8988T (cell line): ENCODE data around the gene SBK3.
"Not testable (repeated sequence)": the region's sequence is repeated elsewhere in the genome, so short reads cannot be mapped to it uniquely, and the experiment has no call there.

Experiments used
- DNase-seq: peaks from one replicate; pipeline ENCODE4 v3.0.0; 2011

Gene SBK3, protein sequence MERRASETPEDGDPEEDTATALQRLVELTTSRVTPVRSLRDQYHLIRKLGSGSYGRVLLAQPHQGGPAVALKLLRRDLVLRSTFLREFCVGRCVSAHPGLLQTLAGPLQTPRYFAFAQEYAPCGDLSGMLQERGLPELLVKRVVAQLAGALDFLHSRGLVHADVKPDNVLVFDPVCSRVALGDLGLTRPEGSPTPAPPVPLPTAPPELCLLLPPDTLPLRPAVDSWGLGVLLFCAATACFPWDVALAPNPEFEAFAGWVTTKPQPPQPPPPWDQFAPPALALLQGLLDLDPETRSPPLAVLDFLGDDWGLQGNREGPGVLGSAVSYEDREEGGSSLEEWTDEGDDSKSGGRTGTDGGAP

GRCh38 chr19:55545443-55545842 lies at the start of gene SBK3:
SBK3 (minus strand) TSS chr19:55545543; CDS start chr19:55545543, 0 bp downstream.
- no peak for DNase-seq

- DNase-seq: no peak
These were observed 47.9 kb upstream of the SBK3 start for GRCh38 chr19:55593096-55593772.

GRCh38 chr19:55592391-55593090 lies 47.2 kb upstream of the SBK3 start:
- no peak for DNase-seq

DNA sequence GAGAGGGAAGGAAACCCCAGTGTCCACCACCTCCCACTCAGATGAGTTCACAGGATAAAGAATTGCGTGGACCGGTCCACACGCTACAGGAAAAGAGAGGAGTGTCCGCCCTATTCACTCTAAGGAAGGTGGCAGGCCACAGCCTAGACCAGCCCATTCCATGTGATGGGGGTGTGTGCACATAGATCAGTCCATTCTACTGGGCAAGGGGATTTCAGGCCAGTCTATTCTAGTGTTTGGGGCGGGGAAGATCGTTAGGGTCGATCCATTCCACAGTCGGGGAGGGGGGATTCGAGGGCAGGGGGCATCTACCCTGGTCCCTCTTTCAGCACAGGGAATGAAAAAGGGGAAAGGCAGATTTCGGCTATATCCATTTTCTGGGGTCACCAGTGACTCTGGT lies 46.2 kb upstream of the SBK3 start:
- no peak for DNase-seq

DNA sequence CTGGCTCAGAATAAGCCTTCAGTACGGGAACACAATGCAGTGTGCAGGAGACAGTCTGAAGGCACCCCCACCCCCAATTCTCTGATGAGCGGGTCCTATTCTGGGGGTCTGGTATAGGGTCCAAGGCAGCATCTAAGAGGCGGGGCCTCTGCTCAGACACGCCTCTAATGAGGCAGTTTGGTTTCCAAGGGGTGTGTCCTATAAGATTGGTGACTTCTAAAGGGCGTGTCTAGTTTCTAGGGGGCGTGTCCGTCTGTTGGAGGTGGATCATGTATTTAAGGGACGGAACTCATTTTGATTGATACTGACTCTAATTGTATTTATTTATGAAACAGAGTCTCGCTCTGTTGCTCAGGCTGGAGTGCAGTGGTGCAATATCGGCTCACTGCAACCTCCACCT lies 45.3 kb upstream of the SBK3 start:
- DNase-seq: no peak

- DNase-seq: no peak
These were observed 44.8 kb upstream of the SBK3 start for GRCh38 chr19:55590109-55590508.

- DNase-seq: no peak
These were observed 43.4 kb upstream of the SBK3 start for GRCh38 chr19:55588738-55589137.

- DNase-seq: peak; percentile 77
These were observed 41.8 kb upstream of the SBK3 start for GRCh38 chr19:55586976-55587668.

- DNase-seq: no peak
These were observed 40.5 kb upstream of the SBK3 start for GRCh38 chr19:55585658-55586339.

- no peak for DNase-seq
These were observed 39.5 kb upstream of the SBK3 start for GRCh38 chr19:55584871-55585270.

- not testable (repeated sequence) for DNase-seq
These were observed 38.6 kb upstream of the SBK3 start for GRCh38 chr19:55583897-55584296.

DNA sequence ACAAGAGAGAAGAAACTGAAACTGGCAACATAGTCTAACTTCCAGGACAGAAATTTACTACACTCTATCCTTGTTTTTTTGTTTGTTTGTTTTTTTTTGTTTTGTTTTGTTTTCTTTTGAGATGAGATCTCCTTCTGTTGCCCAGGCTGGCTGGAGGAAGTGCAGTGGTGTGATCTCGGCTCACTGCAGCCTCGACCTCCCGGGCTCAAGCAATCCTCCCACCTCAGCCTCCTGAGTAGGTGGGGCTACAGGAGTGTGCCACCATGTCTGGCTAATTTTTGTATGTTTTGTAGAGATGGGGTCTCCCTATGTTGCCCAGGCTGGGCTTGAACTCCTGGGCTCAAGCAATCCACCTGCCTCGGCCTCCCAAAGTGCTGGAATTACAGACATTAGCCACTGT lies 36.9 kb upstream of the SBK3 start:
- not testable (repeated sequence) for DNase-seq

GRCh38 chr19:55581823-55582223 lies 36.5 kb upstream of the SBK3 start:
- DNase-seq: no peak

- DNase-seq: no peak
These were observed 35.9 kb upstream of the SBK3 start for GRCh38 chr19:55581145-55581822.

DNA sequence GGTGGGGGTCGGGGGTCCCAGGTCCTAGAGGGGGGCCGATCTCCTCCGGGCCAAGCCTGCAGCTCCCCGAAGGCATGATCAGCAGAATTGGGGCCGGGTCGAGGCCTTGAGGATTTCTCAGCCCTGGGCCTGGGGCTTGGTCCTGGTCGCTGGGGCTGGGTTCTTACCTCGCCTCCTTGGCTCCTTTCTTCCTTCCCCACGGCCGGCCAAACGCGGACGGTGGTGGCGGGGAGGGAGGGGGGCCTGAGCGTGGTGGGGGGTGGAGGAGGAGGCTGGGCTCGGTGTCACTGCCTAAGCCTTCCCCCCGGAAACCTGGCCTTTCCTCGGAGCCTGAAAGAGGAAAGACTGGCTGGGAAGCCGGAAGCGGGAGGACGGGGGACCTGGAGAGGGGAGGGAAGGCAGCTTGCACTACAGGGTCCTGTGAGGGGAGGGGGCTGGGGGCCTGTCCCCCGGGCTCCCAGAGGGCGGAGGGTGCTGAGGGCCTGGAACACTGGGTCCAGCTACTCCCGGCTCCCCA lies 35.3 kb upstream of the SBK3 start, which contains the start of gene ZNF579:
TSS of gene ZNF579 (minus strand) at position 221 of the 517 bp plus-strand sequence. CDS start 1,209 bp downstream, outside the sequence.
- DNase-seq: peak; percentile 85

DNA sequence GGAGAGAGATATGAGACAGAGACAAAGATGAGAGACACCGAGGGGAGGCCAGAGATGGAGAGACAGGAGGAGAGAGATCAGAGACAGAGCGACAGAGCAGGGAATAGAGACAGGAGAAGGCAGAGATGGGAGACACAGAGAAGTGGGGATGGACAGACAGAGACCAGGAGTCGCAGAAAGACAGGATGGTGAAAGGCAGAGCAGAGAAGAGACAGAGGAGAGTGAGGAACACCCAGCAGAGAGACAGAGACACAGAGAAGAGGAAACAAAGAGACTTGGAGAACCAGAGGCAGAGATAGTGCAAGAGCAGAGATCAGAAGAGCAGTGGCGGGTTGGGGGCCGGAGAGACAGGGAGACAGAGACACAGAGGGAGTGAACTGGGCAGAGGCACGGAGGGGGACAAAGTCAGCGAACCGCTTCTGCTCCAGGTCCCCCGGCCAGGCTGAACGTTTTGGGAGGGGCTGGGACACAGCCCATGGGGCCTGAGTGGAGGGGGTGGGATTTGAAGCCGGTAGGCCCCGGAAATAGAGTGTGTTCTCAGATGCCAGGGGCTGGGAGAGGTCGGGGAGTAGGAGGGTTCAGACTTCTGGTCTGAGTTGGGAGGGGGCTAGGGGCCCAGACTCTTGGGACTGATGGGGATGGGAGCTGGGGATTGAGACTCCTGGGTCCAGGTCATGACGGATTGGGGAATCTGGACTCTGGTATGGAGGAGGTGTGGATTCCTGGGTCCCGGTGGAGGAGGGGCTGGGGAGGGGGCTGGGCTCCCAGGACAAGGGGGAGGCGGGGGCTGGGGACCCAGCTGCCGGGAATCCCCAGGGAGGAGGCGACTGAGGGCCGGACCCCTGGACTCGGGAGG lies 34.7 kb upstream of the SBK3 start:
- peak; percentile 49 for DNase-seq

DNA sequence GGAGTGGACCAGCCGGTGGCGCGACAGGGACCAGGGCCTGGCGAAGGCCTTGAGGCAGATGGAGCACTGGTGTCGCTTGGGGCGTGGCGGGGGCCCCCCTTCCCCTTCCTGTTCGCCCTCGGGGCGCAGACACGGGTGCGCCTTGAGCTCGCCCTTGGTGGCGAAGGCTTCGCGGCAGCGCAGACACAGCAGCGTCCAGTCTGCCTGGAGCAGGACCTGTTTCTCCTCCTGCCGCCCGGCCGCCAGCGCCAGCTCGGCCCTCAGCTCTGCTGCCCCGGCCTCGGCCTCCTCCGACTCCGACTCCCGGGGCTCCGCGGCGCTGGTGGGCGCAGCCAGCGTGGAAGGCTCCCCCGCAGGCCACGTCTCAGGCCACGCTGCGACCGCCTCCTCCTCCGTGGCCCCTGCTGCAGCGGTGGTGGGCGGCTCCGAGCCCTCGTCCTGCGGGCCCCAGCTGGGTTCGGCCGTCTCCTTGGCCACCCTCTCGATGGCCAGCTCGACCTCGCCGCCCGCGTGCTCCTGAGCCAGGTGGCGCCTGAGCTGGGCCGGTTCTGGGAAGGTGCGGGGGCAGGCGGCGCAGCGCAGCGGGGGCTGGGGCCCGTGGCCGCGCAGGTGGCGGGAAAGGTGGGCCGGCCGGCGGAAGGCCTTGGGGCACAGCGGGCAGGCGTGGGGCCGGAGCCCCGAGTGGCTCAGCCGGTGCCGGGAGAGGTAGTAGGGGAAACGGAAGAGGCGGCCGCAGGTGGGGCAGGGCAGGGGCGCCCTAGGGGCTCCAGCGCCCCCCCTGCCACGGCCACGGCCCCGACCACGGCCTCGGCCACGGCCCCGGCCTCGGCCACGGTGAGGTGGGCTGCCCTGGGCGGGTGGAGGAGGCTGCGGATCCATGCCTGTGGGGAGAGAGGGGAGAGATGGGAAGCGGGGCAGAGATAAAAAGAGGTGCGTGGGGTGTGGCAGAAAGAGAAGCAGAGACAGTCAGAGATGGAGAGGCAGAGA lies 33.7 kb upstream of the SBK3 start:
- no peak for DNase-seq

GRCh38 chr19:55578031-55578760 lies 32.9 kb upstream of the SBK3 start:
- no peak for DNase-seq

DNA sequence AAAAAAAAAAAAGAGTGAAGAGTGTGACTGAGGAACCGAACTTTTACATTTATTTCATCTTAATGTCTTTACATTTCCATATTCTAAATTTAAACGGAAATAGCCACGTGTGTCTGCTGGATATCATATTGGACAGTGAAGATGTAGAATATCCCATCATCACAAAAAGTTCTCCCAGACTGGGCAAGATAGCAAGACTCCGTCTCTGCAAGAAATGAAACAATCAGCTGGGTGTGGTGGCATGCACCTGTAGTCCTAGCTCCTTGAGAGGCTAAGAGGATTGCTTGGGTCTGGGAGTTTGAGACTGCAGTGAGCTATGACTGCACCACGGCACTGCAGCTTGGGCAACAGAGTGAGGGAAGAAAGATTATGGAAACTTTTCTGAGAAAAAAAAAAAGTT lies 31.4 kb upstream of the SBK3 start:
- DNase-seq: no peak
